Measurements from ENCODE around the gene SLTM. TPM values are rescaled to one million over a fixed set of nuclear protein-coding genes. Genes with fewer than 3 reads are reported as not detected.

The SLTM gene
- 100 to 1,000 TPM in 2 of 4 donors, 10 to 100 TPM in 2; 65.0 to 115 (median 92.5) TPM for total RNA-seq

- Histone ChIP-seq H3K4me3 (peak within 1 kb of the TSS; percentile 60 to 96 (median 72)), H3K27me3 (no peaks in the 10 kb centered on the region), H3K36me3 (peaks cover 0 to 19% (median 3%) of the 10 kb centered on the region in 3 donors), H3K9me3 (no peaks in the 10 kb centered on the region), H3K4me1 (peaks cover 9 to 52% (median 10%) of the 10 kb centered on the region in 3 donors), H3K27ac (peak within 1 kb of the TSS; percentile 92 to 100 (median 96))
- intact Hi-C loops (cut with DNase I): no loop called here
- WGBS, 2 donors: 0% methylated on average over 5 to 31 of the region's 101 CpGs
- TF ChIP-seq POLR2A (IDR thresholded peaks at IDR 0.05): peak in 3 of 4 donors; percentile 92 to 98 (median 98)
- peak in 3 of 6 experiments; percentile 21 to 47 (median 22) for TF ChIP-seq CTCF (IDR thresholded peaks at IDR 0.05)
- peak; percentile 82 for DNase-seq
Observed at GRCh38 chr15:58933281-58934113, at the start of gene SLTM. Gene SLTM, minus strand, starts transcription at chr15:58933679. Its CDS starts 114 bp downstream, at chr15:58933565.

- peaks cover 9 to 42% (median 12%) of the 10 kb centered on the region in 3 donors for H3K4me1 ChIP-seq
- H3K27me3 ChIP-seq: no peaks in the 10 kb centered on the region
- no peaks in the 10 kb centered on the region for H3K36me3 ChIP-seq
- H3K9me3 ChIP-seq: no peaks in the 10 kb centered on the region
- 75 to 78% methylated on average over 2 of the region's 2 CpGs for WGBS, 2 donors
- intact Hi-C loops (cut with DNase I): loop anchor here (10.0 kb wide), 1 partner anchor 502 kb away; no protein-coding TSS in a partner anchor
- no peak for DNase-seq
- no peak overlapping the region for H3K4me3 ChIP-seq
- no peak overlapping the region for H3K27ac ChIP-seq
- TF ChIP-seq CTCF (IDR thresholded peaks at IDR 0.05) (no peak), POLR2A (IDR thresholded peaks at IDR 0.05) (no peak)
Observed at GRCh38 chr15:58983261-58983660, 49.8 kb upstream of the SLTM start.

GRCh38 chr15:58981808-58982475 lies 48.5 kb upstream of the SLTM start:
- TF ChIP-seq POLR2A (IDR thresholded peaks at IDR 0.05) (no peak), CTCF (IDR thresholded peaks at IDR 0.05) (no peak)
- no peak overlapping the region for H3K4me3 ChIP-seq
- no peaks in the 10 kb centered on the region for H3K9me3 ChIP-seq
- no peak for DNase-seq
- no peaks in the 10 kb centered on the region for H3K36me3 ChIP-seq
- intact Hi-C loops (cut with DNase I): loop anchor here (10.0 kb wide), 1 partner anchor 503 kb away; no protein-coding TSS in a partner anchor
- 84 to 90% methylated on average over 5 to 6 of the region's 6 CpGs for WGBS, 2 donors
- no peaks in the 10 kb centered on the region for H3K27me3 ChIP-seq
- peaks cover 9 to 41% (median 12%) of the 10 kb centered on the region in 3 donors for H3K4me1 ChIP-seq
- no peak overlapping the region for H3K27ac ChIP-seq

GRCh38 chr15:58980351-58980939 lies 47.0 kb upstream of the SLTM start:
- H3K9me3 ChIP-seq: no peaks in the 10 kb centered on the region
- peak; percentile 21 to 63 (median 48) for TF ChIP-seq CTCF (IDR thresholded peaks at IDR 0.05)
- no peak for TF ChIP-seq POLR2A (IDR thresholded peaks at IDR 0.05)
- H3K27ac ChIP-seq: peak overlapping the region in 3 of 4 donors; percentile 56 to 77 (median 77)
- intact Hi-C loops (cut with DNase I): loop anchor here (10.0 kb wide), 1 partner anchor 504 kb away; no protein-coding TSS in a partner anchor
- H3K4me1 ChIP-seq: peaks cover 9 to 32% (median 12%) of the 10 kb centered on the region in 3 donors
- H3K27me3 ChIP-seq: no peaks in the 10 kb centered on the region
- no peaks in the 10 kb centered on the region for H3K36me3 ChIP-seq
- H3K4me3 ChIP-seq: peak overlapping the region in 1 of 4 donors; percentile 24
- DNase-seq: no peak
- 3 to 4% methylated on average over 5 of the region's 5 CpGs for WGBS, 2 donors
